ENCODE results near the gene B3GALT5.
A peak's percentile ranks its signal among the peaks of the same experiment; 100 is the strongest.

Gene B3GALT5

GRCh38 chr21:39663066-39663465 lies 50.3 kb downstream of the B3GALT5 start:
- no peaks in the 10 kb centered on the region for H3K27me3 ChIP-seq (ENCODE audit: control insufficient read depth in 1 of 2, insufficient read depth in 2 of 2, low read length in 2 of 2)
- no peak overlapping the region for H3K27ac ChIP-seq (ENCODE audit: low read depth, low read length)
- no peaks in the 10 kb centered on the region for H3K9me3 ChIP-seq (ENCODE audit: control insufficient read depth in 1 of 2, low read length in 2 of 2)
- peaks cover 16 to 24% of the 10 kb centered on the region in 2 donors for H3K4me1 ChIP-seq (ENCODE audit: control insufficient read depth in 1 of 2, insufficient read depth in 2 of 2, low read length in 2 of 2)
- no peak overlapping the region for H3K9ac ChIP-seq (ENCODE audit: low read depth in 1 of 2, low read length in 2 of 2)
- no peak overlapping the region for H3K4me3 ChIP-seq (ENCODE audit: low read depth in 1 of 2, low read length in 2 of 2)
- peaks cover 17 to 49% of the 10 kb centered on the region in 2 donors for H3K36me3 ChIP-seq (ENCODE audit: control insufficient read depth in 1 of 2, insufficient read depth in 2 of 2, low read length in 2 of 2)

- H3K9ac ChIP-seq (ENCODE audit: low read depth in 1 of 2, low read length in 2 of 2): no peak overlapping the region
- peaks cover 17 to 49% of the 10 kb centered on the region in 2 donors for H3K36me3 ChIP-seq (ENCODE audit: control insufficient read depth in 1 of 2, insufficient read depth in 2 of 2, low read length in 2 of 2)
- H3K9me3 ChIP-seq (ENCODE audit: control insufficient read depth in 1 of 2, low read length in 2 of 2): no peaks in the 10 kb centered on the region
- H3K4me1 ChIP-seq (ENCODE audit: control insufficient read depth in 1 of 2, insufficient read depth in 2 of 2, low read length in 2 of 2): peaks cover 7 to 18% of the 10 kb centered on the region in 2 donors
- H3K4me3 ChIP-seq (ENCODE audit: low read depth in 1 of 2, low read length in 2 of 2): no peak overlapping the region
- H3K27me3 ChIP-seq (ENCODE audit: control insufficient read depth in 1 of 2, insufficient read depth in 2 of 2, low read length in 2 of 2): no peaks in the 10 kb centered on the region
- H3K27ac ChIP-seq (ENCODE audit: low read depth, low read length): no peak overlapping the region
These were observed 51.2 kb downstream of the B3GALT5 start for GRCh38 chr21:39663742-39664492.

- Histone ChIP-seq H3K4me3 (ENCODE audit: low read depth in 1 of 2, low read length in 2 of 2) (no peak overlapping the region), H3K9me3 (ENCODE audit: control insufficient read depth in 1 of 2, low read length in 2 of 2) (no peaks in the 10 kb centered on the region), H3K36me3 (ENCODE audit: control insufficient read depth in 1 of 2, insufficient read depth in 2 of 2, low read length in 2 of 2) (peaks cover 17 to 49% of the 10 kb centered on the region in 2 donors), H3K27ac (ENCODE audit: low read depth, low read length) (no peak overlapping the region), H3K4me1 (ENCODE audit: control insufficient read depth in 1 of 2, insufficient read depth in 2 of 2, low read length in 2 of 2) (peaks cover 12 to 17% of the 10 kb centered on the region in 2 donors), H3K9ac (ENCODE audit: low read depth in 1 of 2, low read length in 2 of 2) (no peak overlapping the region), H3K27me3 (ENCODE audit: control insufficient read depth in 1 of 2, insufficient read depth in 2 of 2, low read length in 2 of 2) (no peaks in the 10 kb centered on the region)
These were observed 51.8 kb downstream of the B3GALT5 start for GRCh38 chr21:39664586-39664985.

- no peaks in the 10 kb centered on the region for H3K9me3 ChIP-seq (ENCODE audit: control insufficient read depth in 1 of 2, low read length in 2 of 2)
- peaks cover 17 to 41% of the 10 kb centered on the region in 2 donors for H3K36me3 ChIP-seq (ENCODE audit: control insufficient read depth in 1 of 2, insufficient read depth in 2 of 2, low read length in 2 of 2)
- no peaks in the 10 kb centered on the region for H3K27me3 ChIP-seq (ENCODE audit: control insufficient read depth in 1 of 2, insufficient read depth in 2 of 2, low read length in 2 of 2)
- H3K27ac ChIP-seq (ENCODE audit: low read depth, low read length): no peak overlapping the region
- peaks cover 17 to 19% of the 10 kb centered on the region in 2 donors for H3K4me1 ChIP-seq (ENCODE audit: control insufficient read depth in 1 of 2, insufficient read depth in 2 of 2, low read length in 2 of 2)
- H3K4me3 ChIP-seq (ENCODE audit: low read depth in 1 of 2, low read length in 2 of 2): no peak overlapping the region
- H3K9ac ChIP-seq (ENCODE audit: low read depth in 1 of 2, low read length in 2 of 2): no peak overlapping the region
These were observed 53.3 kb downstream of the B3GALT5 start for GRCh38 chr21:39666026-39666425.

- Histone ChIP-seq H3K27ac (ENCODE audit: low read depth, low read length) (no peak overlapping the region), H3K4me1 (ENCODE audit: control insufficient read depth in 1 of 2, insufficient read depth in 2 of 2, low read length in 2 of 2) (peaks cover 17 to 19% of the 10 kb centered on the region in 2 donors), H3K4me3 (ENCODE audit: low read depth in 1 of 2, low read length in 2 of 2) (no peak overlapping the region), H3K9me3 (ENCODE audit: control insufficient read depth in 1 of 2, low read length in 2 of 2) (no peaks in the 10 kb centered on the region), H3K27me3 (ENCODE audit: control insufficient read depth in 1 of 2, insufficient read depth in 2 of 2, low read length in 2 of 2) (no peaks in the 10 kb centered on the region), H3K9ac (ENCODE audit: low read depth in 1 of 2, low read length in 2 of 2) (no peak overlapping the region), H3K36me3 (ENCODE audit: control insufficient read depth in 1 of 2, insufficient read depth in 2 of 2, low read length in 2 of 2) (peaks cover 12 to 33% of the 10 kb centered on the region in 2 donors)
These were observed 54.1 kb downstream of the B3GALT5 start for GRCh38 chr21:39666681-39667315.

GRCh38 chr21:39667353-39667891 lies 54.7 kb downstream of the B3GALT5 start:
- H3K36me3 ChIP-seq (ENCODE audit: control insufficient read depth in 1 of 2, insufficient read depth in 2 of 2, low read length in 2 of 2): peaks cover 12 to 27% of the 10 kb centered on the region in 2 donors
- no peak overlapping the region for H3K9ac ChIP-seq (ENCODE audit: low read depth in 1 of 2, low read length in 2 of 2)
- peaks cover 17 to 19% of the 10 kb centered on the region in 2 donors for H3K4me1 ChIP-seq (ENCODE audit: control insufficient read depth in 1 of 2, insufficient read depth in 2 of 2, low read length in 2 of 2)
- no peaks in the 10 kb centered on the region for H3K27me3 ChIP-seq (ENCODE audit: control insufficient read depth in 1 of 2, insufficient read depth in 2 of 2, low read length in 2 of 2)
- H3K9me3 ChIP-seq (ENCODE audit: control insufficient read depth in 1 of 2, low read length in 2 of 2): no peaks in the 10 kb centered on the region
- no peak overlapping the region for H3K27ac ChIP-seq (ENCODE audit: low read depth, low read length)
- H3K4me3 ChIP-seq (ENCODE audit: low read depth in 1 of 2, low read length in 2 of 2): no peak overlapping the region

GRCh38 chr21:39668369-39668768 lies 55.6 kb downstream of the B3GALT5 start:
- peaks cover 12 to 18% of the 10 kb centered on the region in 2 donors for H3K36me3 ChIP-seq (ENCODE audit: control insufficient read depth in 1 of 2, insufficient read depth in 2 of 2, low read length in 2 of 2)
- H3K4me3 ChIP-seq (ENCODE audit: low read depth in 1 of 2, low read length in 2 of 2): no peak overlapping the region
- peaks cover 19 to 24% of the 10 kb centered on the region in 2 donors for H3K4me1 ChIP-seq (ENCODE audit: control insufficient read depth in 1 of 2, insufficient read depth in 2 of 2, low read length in 2 of 2)
- H3K27ac ChIP-seq (ENCODE audit: low read depth, low read length): no peak overlapping the region
- H3K27me3 ChIP-seq (ENCODE audit: control insufficient read depth in 1 of 2, insufficient read depth in 2 of 2, low read length in 2 of 2): no peaks in the 10 kb centered on the region
- no peak overlapping the region for H3K9ac ChIP-seq (ENCODE audit: low read depth in 1 of 2, low read length in 2 of 2)
- no peaks in the 10 kb centered on the region for H3K9me3 ChIP-seq (ENCODE audit: control insufficient read depth in 1 of 2, low read length in 2 of 2)

- Histone ChIP-seq H3K9ac (ENCODE audit: low read depth in 1 of 2, low read length in 2 of 2) (no peak overlapping the region), H3K36me3 (ENCODE audit: control insufficient read depth in 1 of 2, insufficient read depth in 2 of 2, low read length in 2 of 2) (peaks cover 4 to 9% of the 10 kb centered on the region in 2 donors), H3K4me1 (ENCODE audit: control insufficient read depth in 1 of 2, insufficient read depth in 2 of 2, low read length in 2 of 2) (peaks cover 22 to 32% of the 10 kb centered on the region in 2 donors), H3K4me3 (ENCODE audit: low read depth in 1 of 2, low read length in 2 of 2) (no peak overlapping the region), H3K27me3 (ENCODE audit: control insufficient read depth in 1 of 2, insufficient read depth in 2 of 2, low read length in 2 of 2) (no peaks in the 10 kb centered on the region), H3K27ac (ENCODE audit: low read depth, low read length) (no peak overlapping the region), H3K9me3 (ENCODE audit: control insufficient read depth in 1 of 2, low read length in 2 of 2) (no peaks in the 10 kb centered on the region)
These were observed 56.7 kb downstream of the B3GALT5 start for GRCh38 chr21:39669485-39669884.

GRCh38 chr21:39669976-39670661 lies 57.4 kb downstream of the B3GALT5 start:
- no peaks in the 10 kb centered on the region for H3K27me3 ChIP-seq (ENCODE audit: control insufficient read depth in 1 of 2, insufficient read depth in 2 of 2, low read length in 2 of 2)
- H3K9ac ChIP-seq (ENCODE audit: low read depth in 1 of 2, low read length in 2 of 2): no peak overlapping the region
- H3K4me1 ChIP-seq (ENCODE audit: control insufficient read depth in 1 of 2, insufficient read depth in 2 of 2, low read length in 2 of 2): peaks cover 25 to 36% of the 10 kb centered on the region in 2 donors
- peaks cover 0 to 5% of the 10 kb centered on the region in 2 donors for H3K36me3 ChIP-seq (ENCODE audit: control insufficient read depth in 1 of 2, insufficient read depth in 2 of 2, low read length in 2 of 2)
- H3K4me3 ChIP-seq (ENCODE audit: low read depth in 1 of 2, low read length in 2 of 2): no peak overlapping the region
- H3K9me3 ChIP-seq (ENCODE audit: control insufficient read depth in 1 of 2, low read length in 2 of 2): no peaks in the 10 kb centered on the region
- peak overlapping the region; percentile 10 for H3K27ac ChIP-seq (ENCODE audit: low read depth, low read length)

- Histone ChIP-seq H3K9me3 (ENCODE audit: control insufficient read depth in 1 of 2, low read length in 2 of 2) (no peaks in the 10 kb centered on the region), H3K9ac (ENCODE audit: low read depth in 1 of 2, low read length in 2 of 2) (no peak overlapping the region), H3K4me3 (ENCODE audit: low read depth in 1 of 2, low read length in 2 of 2) (no peak overlapping the region), H3K27me3 (ENCODE audit: control insufficient read depth in 1 of 2, insufficient read depth in 2 of 2, low read length in 2 of 2) (no peaks in the 10 kb centered on the region), H3K4me1 (ENCODE audit: control insufficient read depth in 1 of 2, insufficient read depth in 2 of 2, low read length in 2 of 2) (peaks cover 25 to 36% of the 10 kb centered on the region in 2 donors), H3K27ac (ENCODE audit: low read depth, low read length) (no peak overlapping the region), H3K36me3 (ENCODE audit: control insufficient read depth in 1 of 2, insufficient read depth in 2 of 2, low read length in 2 of 2) (no peaks in the 10 kb centered on the region)
These were observed 58.0 kb downstream of the B3GALT5 start for GRCh38 chr21:39670701-39671100.
